GM21717 (cell line): ENCODE results near the gene MOB2.

Source experiments
- ATAC-seq: cut with Tn5 transposase; IDR thresholded peaks from one replicate; pipeline ENCODE4 v1.9.1; 2021; ENCODE audit warnings: mild to moderate bottlenecking, moderate library complexity; ENCODE audit not compliant: unreplicated experiment

MOB2 gene

GRCh38 chr11:1504581-1505290, 18.2 kb upstream of the MOB2 start:
- ATAC-seq: no peak

- no peak for ATAC-seq
Measured at GRCh38 chr11:1504138-1504537, 17.6 kb upstream of the MOB2 start.

- no peak for ATAC-seq
Measured at GRCh38 chr11:1503708-1504104, 17.1 kb upstream of the MOB2 start.

- ATAC-seq: no peak
Measured at GRCh38 chr11:1502954-1503707, 16.6 kb upstream of the MOB2 start.

- ATAC-seq: no peak
Measured at GRCh38 chr11:1502168-1502953, 15.8 kb upstream of the MOB2 start.

GRCh38 chr11:1501421-1502167, 15.0 kb upstream of the MOB2 start:
- no peak for ATAC-seq

- no peak for ATAC-seq
Measured at GRCh38 chr11:1500466-1501420, 14.2 kb upstream of the MOB2 start.

GRCh38 chr11:1499899-1500298, 13.3 kb upstream of the MOB2 start:
- ATAC-seq: no peak

- ATAC-seq: no peak
Measured at GRCh38 chr11:1499261-1499890, 12.8 kb upstream of the MOB2 start.

GRCh38 chr11:1498262-1498661, 11.7 kb upstream of the MOB2 start:
- no peak for ATAC-seq

GRCh38 chr11:1497600-1497999, 11.0 kb upstream of the MOB2 start:
- ATAC-seq: no peak

- no peak for ATAC-seq
Measured at GRCh38 chr11:1496761-1497095, 10.1 kb upstream of the MOB2 start.

- ATAC-seq: no peak
Measured at GRCh38 chr11:1496091-1496760, 9.6 kb upstream of the MOB2 start.

GRCh38 chr11:1494650-1495049, 8.1 kb upstream of the MOB2 start:
- ATAC-seq: no peak

- no peak for ATAC-seq
Measured at GRCh38 chr11:1493650-1494244, 7.2 kb upstream of the MOB2 start.

GRCh38 chr11:1491379-1491778, 4.8 kb upstream of the MOB2 start:
- no peak for ATAC-seq

GRCh38 chr11:1490651-1491050, 4.1 kb upstream of the MOB2 start:
- ATAC-seq: no peak

- ATAC-seq: no peak
Measured at GRCh38 chr11:1488575-1489180, 2.1 kb upstream of the MOB2 start.
